Fibroblast of lung (primary cell): Measurements from ENCODE around the gene MPND.

Experiments used
- CTCF ChIP-seq, 2 donors: IDR thresholded peaks in 1 of 2; conservative IDR thresholded peaks in 1 of 2; 1 replicate in 1 of 2; 2 replicates in 1 of 2; pipeline ENCODE4 v1.5.1; 2011 to 2012; ENCODE audit warnings: low read length in 2 of 2, control low read depth in 1 of 2, inconsistent platforms in 1 of 2, low read depth in 1 of 2, mild to moderate bottlenecking in 1 of 2
- EZH2 ChIP-seq: IDR thresholded peaks from 2 replicates; pipeline ENCODE4 v1.5.1; 2012; ENCODE audit warnings: low read length, control low read depth, mild to moderate bottlenecking; ENCODE audit errors: missing control alignments

- TF ChIP-seq EZH2: no peak
- no peak for TF ChIP-seq CTCF (conservative IDR thresholded peaks at IDR 0.05 in 1 of 2, IDR thresholded peaks at IDR 0.05 in 1 of 2; ENCODE audit: low read depth in 1 of 2, low read length in 2 of 2)
These were observed 38.7 kb upstream of the MPND start, which contains the start of gene FSD1 for GRCh38 chr19:4304538-4305256.
